SU-DHL-6 (cell line): ENCODE measurements around the gene SYT2.

ENCODE experiments used
- H2AFZ ChIP-seq: fragments of 200-600 bp; sonication (generic); 2 replicates; pipeline ENCODE4 v1.6.1; 2014; ENCODE audit warnings: low read depth, mild to moderate bottlenecking, moderate library complexity, mixed read lengths, antibody characterized with exemption, low read length; ENCODE audit not compliant: severe bottlenecking
- H3F3A ChIP-seq: fragments of 200-600 bp; shearing (Covaris generic); 2 replicates; pipeline ENCODE4 v1.6.0; 2016; ENCODE audit warnings: antibody characterized with exemption, mild to moderate bottlenecking; ENCODE audit not compliant: insufficient read depth
- H3K27ac ChIP-seq: fragments of 200-600 bp; sonication (generic); 2 replicates; pipeline ENCODE4 v1.5.1; 2016; ENCODE audit warnings: low read depth, mild to moderate bottlenecking, low read length, moderate library complexity, mixed read lengths
- H3K27me3 ChIP-seq: fragments of 200-600 bp; sonication (generic), shearing (Covaris generic); 2 replicates; pipeline ENCODE4 v1.6.0; 2014; ENCODE audit warnings: mild to moderate bottlenecking, low read length
- H3K36me3 ChIP-seq: fragments of 200-600 bp; sonication (generic); 2 replicates; pipeline ENCODE4 v1.6.1; 2014; ENCODE audit warnings: mild to moderate bottlenecking, low read length, mixed read lengths
- H3K4me2 ChIP-seq: fragments of 300-600, 200-600 bp; shearing (Covaris generic), sonication (generic); 2 replicates; pipeline ENCODE4 v1.6.0; 2014; ENCODE audit warnings: low read length, low read depth, mild to moderate bottlenecking; ENCODE audit not compliant: poor library complexity, severe bottlenecking
- H3K4me3 ChIP-seq: fragments of 200-600 bp; sonication (generic); 2 replicates; pipeline ENCODE4 v1.5.1; 2014; ENCODE audit warnings: antibody characterized with exemption, low read length, mild to moderate bottlenecking, mixed read lengths; ENCODE audit not compliant: insufficient read depth, poor library complexity, severe bottlenecking
- H3K79me2 ChIP-seq: fragments of 200-600 bp; sonication (generic); 2 replicates; pipeline ENCODE4 v1.6.1; 2014; ENCODE audit warnings: mild to moderate bottlenecking, low read length, moderate library complexity; ENCODE audit not compliant: insufficient read depth
- H3K9ac ChIP-seq: fragments of 200-600 bp; sonication (generic); 2 replicates; pipeline ENCODE4 v1.7.0; 2014; ENCODE audit warnings: mild to moderate bottlenecking, low read length
- H3K9me2 ChIP-seq: fragments of 200-600 bp; sonication (generic); replicated peaks from 2 replicates; pipeline ENCODE4 v1.6.1; 2014; ENCODE audit warnings: low read length; ENCODE audit not compliant: insufficient read depth
- H3K9me3 ChIP-seq: fragments of 200-600 bp; sonication (generic); 2 replicates; pipeline ENCODE4 v1.6.1; 2014; ENCODE audit warnings: low read length, mixed read lengths; ENCODE audit not compliant: insufficient read depth
- H4K20me1 ChIP-seq: fragments of 200-600 bp; sonication (generic); 2 replicates; pipeline ENCODE4 v1.6.1; 2014; ENCODE audit warnings: low read depth, mild to moderate bottlenecking, antibody characterized with exemption, low read length, moderate library complexity, mixed read lengths
- EZH2phosphoT487 ChIP-seq: fragments of 200-600 bp; sonication (generic), shearing (Covaris generic); conservative IDR thresholded peaks from 2 replicates; pipeline ENCODE4 v1.6.1; 2018; ENCODE audit warnings: mild to moderate bottlenecking, antibody characterized with exemption, low read length, moderate library complexity, mixed read lengths
- TF ChIP-seq, protein P1 (sequence below): fragments of 200-600 bp; sonication (generic); IDR thresholded peaks from one replicate; pipeline ENCODE4 v1.5.1; 2017; ENCODE audit warnings: antibody characterized with exemption, mild to moderate bottlenecking, low read length, moderate library complexity; ENCODE audit not compliant: insufficient read depth, poor library complexity, severe bottlenecking

SYT2 gene

DNA sequence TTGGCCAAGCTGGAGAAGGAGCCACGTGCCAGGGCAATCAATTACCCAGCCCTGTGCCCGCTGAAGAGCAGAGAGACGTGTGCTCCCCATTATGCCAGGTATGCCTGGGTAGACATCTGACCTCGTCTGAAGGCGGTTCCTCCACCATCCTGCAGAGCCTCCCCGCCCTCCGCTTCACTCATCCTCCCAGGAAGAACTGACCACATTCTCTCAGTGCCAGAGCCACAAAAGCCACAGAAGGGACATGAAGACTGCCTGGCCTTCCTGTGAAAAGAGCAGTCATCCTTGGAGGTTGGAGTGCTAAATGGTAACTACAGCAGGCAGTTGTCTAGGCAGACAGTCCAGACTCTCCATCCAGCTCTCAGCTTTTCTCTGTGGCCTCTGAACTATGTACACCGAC lies 12.0 kb downstream of the SYT2 start:
- Histone ChIP-seq H3K27ac (no peak overlapping the region), H4K20me1 (no peaks in the 10 kb centered on the region), H3K9me2 (no peaks in the 10 kb centered on the region), H3K27me3 (0 out of 2 replicates have a peak, but pooled peaks cover 3% of the 10 kb centered on the region), H3K4me2 (no peak overlapping the region), H3K79me2 (no peaks in the 10 kb centered on the region), H3F3A (no peaks in the 10 kb centered on the region), H3K36me3 (no peaks in the 10 kb centered on the region), H2AFZ (no peak overlapping the region), H3K9me3 (no peaks in the 10 kb centered on the region), H3K4me3 (no peak overlapping the region), H3K9ac (no peak overlapping the region)
- TF ChIP-seq, protein P1, sequence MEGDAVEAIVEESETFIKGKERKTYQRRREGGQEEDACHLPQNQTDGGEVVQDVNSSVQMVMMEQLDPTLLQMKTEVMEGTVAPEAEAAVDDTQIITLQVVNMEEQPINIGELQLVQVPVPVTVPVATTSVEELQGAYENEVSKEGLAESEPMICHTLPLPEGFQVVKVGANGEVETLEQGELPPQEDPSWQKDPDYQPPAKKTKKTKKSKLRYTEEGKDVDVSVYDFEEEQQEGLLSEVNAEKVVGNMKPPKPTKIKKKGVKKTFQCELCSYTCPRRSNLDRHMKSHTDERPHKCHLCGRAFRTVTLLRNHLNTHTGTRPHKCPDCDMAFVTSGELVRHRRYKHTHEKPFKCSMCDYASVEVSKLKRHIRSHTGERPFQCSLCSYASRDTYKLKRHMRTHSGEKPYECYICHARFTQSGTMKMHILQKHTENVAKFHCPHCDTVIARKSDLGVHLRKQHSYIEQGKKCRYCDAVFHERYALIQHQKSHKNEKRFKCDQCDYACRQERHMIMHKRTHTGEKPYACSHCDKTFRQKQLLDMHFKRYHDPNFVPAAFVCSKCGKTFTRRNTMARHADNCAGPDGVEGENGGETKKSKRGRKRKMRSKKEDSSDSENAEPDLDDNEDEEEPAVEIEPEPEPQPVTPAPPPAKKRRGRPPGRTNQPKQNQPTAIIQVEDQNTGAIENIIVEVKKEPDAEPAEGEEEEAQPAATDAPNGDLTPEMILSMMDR, result no peak
- TF ChIP-seq EZH2phosphoT487, result no peak

DNA sequence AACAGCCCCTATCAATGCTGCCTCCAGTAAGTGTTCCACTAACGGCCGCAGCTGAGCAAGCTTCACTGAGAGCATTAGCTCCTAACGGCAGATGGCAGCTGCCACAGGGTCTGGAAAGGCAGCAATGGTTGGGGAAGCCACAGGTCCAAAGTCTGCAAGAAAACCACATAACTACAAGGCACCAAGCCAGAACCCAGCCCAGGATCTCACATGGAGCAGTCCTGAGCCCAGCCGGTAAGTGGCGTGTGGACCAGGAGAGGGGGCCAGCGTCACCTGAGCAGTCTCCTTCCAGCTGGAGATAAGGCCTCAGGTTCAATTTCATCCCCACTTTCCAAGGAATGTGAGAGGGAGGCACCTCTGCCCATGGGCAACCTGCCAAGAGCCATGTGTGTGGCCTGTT lies 13.2 kb downstream of the SYT2 start:
- Histone ChIP-seq H3K9ac (no peak overlapping the region), H3K27me3 (0 out of 2 replicates have a peak, but pooled peaks cover 3% of the 10 kb centered on the region), H3K4me2 (no peak overlapping the region)

DNA sequence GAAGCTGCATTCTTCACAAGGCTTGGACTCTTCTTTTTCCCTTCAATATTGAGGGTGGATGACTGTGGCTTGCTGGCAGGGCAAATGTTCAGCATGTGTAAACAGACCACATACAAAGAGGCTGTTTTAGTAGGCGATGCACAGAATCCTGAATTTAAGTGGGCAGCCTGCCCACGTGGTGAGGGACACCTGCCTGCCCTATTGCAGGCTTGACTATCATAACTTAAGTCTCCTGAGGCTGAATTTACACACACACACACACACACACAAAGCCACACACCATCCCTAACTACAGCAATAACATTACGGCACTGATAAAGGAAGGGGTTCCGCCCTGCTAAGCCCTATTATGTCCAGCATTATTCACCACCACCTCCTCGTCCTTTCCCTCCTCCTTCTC lies 15.9 kb downstream of the SYT2 start:
- Histone ChIP-seq H3K27ac (no peak overlapping the region), H2AFZ (no peak overlapping the region), H3K79me2 (no peaks in the 10 kb centered on the region), H3K4me2 (no peak overlapping the region), H3K27me3 (no peaks in the 10 kb centered on the region), H3K9ac (no peak overlapping the region), H3K4me3 (no peak overlapping the region), H3F3A (no peaks in the 10 kb centered on the region), H3K36me3 (no peaks in the 10 kb centered on the region), H3K9me2 (no peaks in the 10 kb centered on the region), H4K20me1 (no peaks in the 10 kb centered on the region), H3K9me3 (no peaks in the 10 kb centered on the region)
- no peak for TF ChIP-seq EZH2phosphoT487
- TF ChIP-seq, protein P1, result no peak

More for the DNA sequence above, 13.2 kb downstream of the SYT2 start:
- no peaks in the 10 kb centered on the region for H3K9me3 ChIP-seq
- no peaks in the 10 kb centered on the region for H3K36me3 ChIP-seq
- no peaks in the 10 kb centered on the region for H3K79me2 ChIP-seq
- no peaks in the 10 kb centered on the region for H3F3A ChIP-seq
- no peaks in the 10 kb centered on the region for H3K9me2 ChIP-seq
- TF ChIP-seq, protein P1, result no peak
- no peak for TF ChIP-seq EZH2phosphoT487
- H4K20me1 ChIP-seq, result no peaks in the 10 kb centered on the region
- no peak overlapping the region for H2AFZ ChIP-seq
- no peak overlapping the region for H3K4me3 ChIP-seq
- H3K27ac ChIP-seq, result no peak overlapping the region
